PC-3 (cell line): ENCODE data around the gene DIAPH1. TPM values are rescaled to one million over a fixed set of nuclear protein-coding genes. Genes with fewer than 3 reads are reported as not detected.

Source experiments
- ATAC-seq: fragments of 200-7000 bp; cut with Tn5 transposase; 2 replicates; pipeline ENCODE4 v1.9.1; 2020; ENCODE audit warnings: mild to moderate bottlenecking, moderate library complexity
- BruUV-seq: library from RNA; stranded (reverse); fragments of 400-500 nt; replicated peaks from 2 replicates; lab custom pipeline; 2021; lab: Mats Ljungman, UMichigan
- CTCF ChIA-PET: fragments of 300-600 bp; sonication (Branson Sonifier 250); formaldehyde crosslinking; loops from one replicate; lab custom pipeline; 2022; ENCODE audit warnings: antibody characterized with exemption; lab: Charles Lee
- POLR2A ChIA-PET: fragments of 300-600 bp; sonication (Branson Sonifier 250); formaldehyde crosslinking; loops from one replicate; lab custom pipeline; 2022; ENCODE audit warnings: antibody characterized with exemption; ENCODE audit not compliant: unreplicated experiment; lab: Charles Lee
- DNase-seq: peaks from one replicate; pipeline ENCODE4 v3.0.0-alpha.2; 2015
- H2AFZ ChIP-seq: fragments of 300-600 bp; sonication (generic); 2 replicates; pipeline ENCODE4 v1.6.0; 2016; ENCODE audit warnings: antibody characterized with exemption, low read length
- H3F3A ChIP-seq: fragments of 300-600 bp; sonication (generic); one replicate; pipeline ENCODE4 v1.6.0; 2017; ENCODE audit warnings: antibody characterized with exemption, low read length, control low read depth, mild to moderate bottlenecking; ENCODE audit not compliant: unreplicated experiment
- H3K27ac ChIP-seq: fragments of 300-600 bp; sonication (generic); 2 replicates; pipeline ENCODE4 v1.5.1; 2016; ENCODE audit warnings: mild to moderate bottlenecking, low read length
- H3K27me3 ChIP-seq: fragments of 300-600 bp; sonication (generic); 2 replicates; pipeline ENCODE4 v1.6.1; 2016; ENCODE audit warnings: low read length, mixed read lengths
- H3K36me3 ChIP-seq: fragments of 300-600 bp; sonication (generic); 2 replicates; pipeline ENCODE4 v1.6.1; 2016; ENCODE audit warnings: low read depth, mixed run types, low read length, mixed read lengths
- H3K4me1 ChIP-seq: fragments of 300-600 bp; sonication (generic); 2 replicates; pipeline ENCODE4 v1.5.1; 2016; ENCODE audit warnings: low read length; ENCODE audit not compliant: insufficient read depth
- H3K4me2 ChIP-seq: fragments of 300-600 bp; sonication (generic); 2 replicates; pipeline ENCODE4 v1.6.0; 2016; ENCODE audit warnings: low read length
- H3K4me3 ChIP-seq: fragments of 300-600 bp; sonication (generic); 2 replicates; pipeline ENCODE4 v1.5.1; 2016; ENCODE audit warnings: mild to moderate bottlenecking, low read length, mixed read lengths
- H3K79me2 ChIP-seq: fragments of 300-600 bp; sonication (generic); 2 replicates; pipeline ENCODE4 v1.6.1; 2017; ENCODE audit warnings: low read length, mixed read lengths
- H3K9ac ChIP-seq: fragments of 300-600 bp; sonication (generic); 2 replicates; pipeline ENCODE4 v1.6.0; 2016; ENCODE audit warnings: mild to moderate bottlenecking, low read length
- H3K9me2 ChIP-seq: fragments of 300-600 bp; sonication (generic); replicated peaks from 2 replicates; pipeline ENCODE4 v1.6.1; 2016; ENCODE audit warnings: mixed run types, low read length, mixed read lengths
- H3K9me3 ChIP-seq: fragments of 300-600 bp; sonication (generic); 2 replicates; pipeline ENCODE4 v1.6.1; 2016; ENCODE audit warnings: low read length, mixed read lengths
- H4K20me1 ChIP-seq: fragments of 300-600 bp; sonication (generic); 2 replicates; pipeline ENCODE4 v1.6.1; 2016; ENCODE audit warnings: low read length, mixed read lengths
- EZH2 ChIP-seq: fragments of 300-600 bp; sonication (generic); IDR thresholded peaks from one replicate; pipeline ENCODE4 v1.6.1; 2017; ENCODE audit warnings: antibody characterized with exemption, mild to moderate bottlenecking, low read length; ENCODE audit not compliant: unreplicated experiment
- EZH2phosphoT487 ChIP-seq: fragments of 300-600 bp; sonication (generic); IDR thresholded peaks from 2 replicates; pipeline ENCODE4 v1.6.1; 2018; ENCODE audit warnings: mild to moderate bottlenecking, antibody characterized with exemption, low read length, borderline replicate concordance
- intact Hi-C: fragments of 100-400 bp; cut with micrococcal nuclease; formaldehyde crosslinking; loops from 2 replicates; pipeline ENCODE4 v1.9.0; 2023
- total RNA-seq: library from RNA; depleted of rRNA; stranded (reverse); fragments of >200 nt; gene quantifications from 2 replicates; pipeline ENCODE4 v1.2.3, GENCODE V29; 2014
- TF ChIP-seq, protein P1 (sequence below): fragments of 300-600 bp; sonication (generic); conservative IDR thresholded peaks from 2 replicates; pipeline ENCODE4 v1.5.1; 2017; ENCODE audit warnings: antibody characterized with exemption, low read depth, mild to moderate bottlenecking, low read length

Gene DIAPH1
- total RNA-seq, 1 experiment from 2014 or later: 51.9 TPM

DNA sequence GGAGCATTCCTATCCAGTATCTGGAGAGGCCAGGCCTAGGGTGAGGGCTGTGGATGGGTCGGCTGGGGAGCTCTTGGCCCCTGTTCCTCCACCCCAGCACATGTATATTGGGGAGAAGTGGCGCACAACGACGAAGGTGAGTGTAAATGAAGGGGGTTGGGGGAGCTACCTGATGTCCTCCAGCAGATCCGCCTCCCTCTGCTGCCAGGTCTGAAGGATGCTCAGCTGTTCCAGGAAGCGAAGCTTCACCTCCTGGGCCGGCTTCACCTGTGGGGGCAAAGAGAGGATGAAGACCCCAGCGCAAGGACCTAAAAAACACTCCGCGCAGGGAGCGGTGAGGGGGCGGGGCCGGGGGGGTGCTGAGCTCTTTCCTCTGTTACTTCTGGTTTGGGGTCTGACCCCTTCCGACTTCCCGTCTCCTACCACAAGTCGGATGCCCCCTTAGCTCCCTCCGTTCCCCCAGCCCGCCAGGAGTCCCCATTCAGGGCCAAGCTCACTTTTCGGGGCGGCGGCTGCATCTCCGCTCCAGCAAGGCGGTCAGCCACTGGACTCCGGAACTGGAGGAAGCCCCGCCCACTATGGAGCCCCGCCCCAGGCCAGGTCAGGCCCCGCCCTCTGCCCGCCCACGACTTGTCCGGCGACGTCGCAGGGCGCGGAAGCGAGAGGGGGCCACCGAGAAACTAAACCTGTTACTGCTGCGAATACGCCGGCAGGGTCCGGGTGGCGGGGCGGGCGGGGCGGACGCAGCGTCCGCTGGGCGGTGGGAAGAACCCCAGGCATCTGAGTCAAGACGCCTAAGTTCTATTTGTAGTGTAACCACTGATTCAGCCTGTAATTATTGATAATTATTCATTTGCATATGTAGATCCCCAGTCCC, 32.3 kb upstream of the DIAPH1 start, which contains the start of gene FCHSD1:
Gene FCHSD1, minus strand, starts transcription at position 568 of the 877 bp plus-strand sequence. Its CDS starts 50 bp downstream, at position 518.
- Histone ChIP-seq H2AFZ (peak within 1 kb of the TSS; percentile 62; the same call in 1 of the 2 replicates), H3K4me2 (peak within 1 kb of the TSS; percentile 78), H3K9me2 (no peaks in the 10 kb centered on the region), H3K9me3 (no peaks in the 10 kb centered on the region), H3K9ac (peak within 1 kb of the TSS; percentile 33), H3K79me2 (no peaks in the 10 kb centered on the region), H3K27ac (no peak within 1 kb of the TSS), H3K4me1 (peaks cover 20% of the 10 kb centered on the region; the same call in 1 of the 2 replicates), H3K4me3 (peak within 1 kb of the TSS; percentile 72), H3F3A (no peaks in the 10 kb centered on the region), H3K27me3 (no peaks in the 10 kb centered on the region), H3K36me3 (no peaks in the 10 kb centered on the region), H4K20me1 (no peaks in the 10 kb centered on the region)
- intact Hi-C loops: no loop called here
- DNase-seq (peak; percentile 70), ATAC-seq (peak; percentile 93)
- POLR2A ChIA-PET: interaction anchor here (0.6 kb wide), 1 partner anchor 14 kb away, joined by 4 read pairs; the partner anchor contains the start of genes HDAC3 and RELL2
- TF ChIP-seq, protein P1, sequence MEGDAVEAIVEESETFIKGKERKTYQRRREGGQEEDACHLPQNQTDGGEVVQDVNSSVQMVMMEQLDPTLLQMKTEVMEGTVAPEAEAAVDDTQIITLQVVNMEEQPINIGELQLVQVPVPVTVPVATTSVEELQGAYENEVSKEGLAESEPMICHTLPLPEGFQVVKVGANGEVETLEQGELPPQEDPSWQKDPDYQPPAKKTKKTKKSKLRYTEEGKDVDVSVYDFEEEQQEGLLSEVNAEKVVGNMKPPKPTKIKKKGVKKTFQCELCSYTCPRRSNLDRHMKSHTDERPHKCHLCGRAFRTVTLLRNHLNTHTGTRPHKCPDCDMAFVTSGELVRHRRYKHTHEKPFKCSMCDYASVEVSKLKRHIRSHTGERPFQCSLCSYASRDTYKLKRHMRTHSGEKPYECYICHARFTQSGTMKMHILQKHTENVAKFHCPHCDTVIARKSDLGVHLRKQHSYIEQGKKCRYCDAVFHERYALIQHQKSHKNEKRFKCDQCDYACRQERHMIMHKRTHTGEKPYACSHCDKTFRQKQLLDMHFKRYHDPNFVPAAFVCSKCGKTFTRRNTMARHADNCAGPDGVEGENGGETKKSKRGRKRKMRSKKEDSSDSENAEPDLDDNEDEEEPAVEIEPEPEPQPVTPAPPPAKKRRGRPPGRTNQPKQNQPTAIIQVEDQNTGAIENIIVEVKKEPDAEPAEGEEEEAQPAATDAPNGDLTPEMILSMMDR: no peak
- TF ChIP-seq EZH2phosphoT487: no peak
- no peak for TF ChIP-seq EZH2
- CTCF ChIA-PET: interaction anchor here (0.8 to 1.2 kb wide), 2 partner anchors 18 to 59 kb away, joined by 4 to 5 read pairs; no protein-coding TSS in a partner anchor
- BruUV-seq: TSS peak; percentile 61

DNA sequence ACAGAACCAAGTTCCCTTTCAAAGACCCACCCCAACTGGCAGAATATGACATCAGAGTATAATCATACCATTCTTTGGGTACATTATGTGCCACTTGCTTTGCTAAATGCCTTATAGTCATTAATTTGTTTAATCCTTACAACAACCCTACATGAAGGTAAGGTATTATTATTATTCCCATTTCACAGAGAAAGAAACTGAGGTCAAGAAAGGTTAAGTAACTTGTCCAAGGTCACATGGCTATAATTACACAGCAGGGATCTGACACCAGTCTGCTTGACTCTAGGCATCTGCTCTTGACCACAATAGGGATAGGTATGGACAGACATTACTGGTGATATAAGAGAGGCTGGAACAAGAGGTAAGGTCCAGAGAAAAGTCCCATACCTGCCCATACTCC, 31.2 kb upstream of the DIAPH1 start:
- Histone ChIP-seq H3K9me2 (no peaks in the 10 kb centered on the region), H3K4me2 (no peak overlapping the region), H4K20me1 (no peaks in the 10 kb centered on the region), H3K79me2 (no peaks in the 10 kb centered on the region), H2AFZ (no peak overlapping the region), H3K27me3 (no peaks in the 10 kb centered on the region), H3K4me1 (peaks cover 20% of the 10 kb centered on the region; the same call in 1 of the 2 replicates), H3K9ac (no peak overlapping the region), H3F3A (no peaks in the 10 kb centered on the region), H3K4me3 (no peak overlapping the region), H3K27ac (no peak overlapping the region), H3K36me3 (no peaks in the 10 kb centered on the region), H3K9me3 (no peaks in the 10 kb centered on the region)
- no peak for DNase-seq
- CTCF ChIA-PET: no interaction called here
- BruUV-seq: no TSS peak
- TF ChIP-seq, protein P1: no peak
- TF ChIP-seq EZH2phosphoT487 (no peak), EZH2 (no peak)
- ATAC-seq: no peak
- POLR2A ChIA-PET: no interaction called here
- intact Hi-C loops: no loop called here
